CD14-positive monocyte (primary cell): ENCODE results near the gene RTN1. TPM values are rescaled to one million over a fixed set of nuclear protein-coding genes. Genes with fewer than 3 reads are reported as not detected.

Source experiments
- DNase-seq, 3 donors: peaks; one replicate each; pipeline ENCODE4 v3.0.0-alpha.2; 2011 to 2022
- H2AFZ ChIP-seq: 2 replicates; pipeline ENCODE4 v1.6.0; 2012; ENCODE audit warnings: mild to moderate bottlenecking, low read depth, low read length, inconsistent platforms; ENCODE audit not compliant: insufficient read depth, poor library complexity, severe bottlenecking
- H3K27ac ChIP-seq, 2 donors: 1 replicate in 1 of 2; 2 replicates in 1 of 2; pipeline ENCODE4 v1.5.1; 2012 to 2013; ENCODE audit warnings: low read length in 2 of 2, control low read depth in 1 of 2, inconsistent platforms in 1 of 2, low read depth in 1 of 2, mild to moderate bottlenecking in 1 of 2
- H3K27me3 ChIP-seq, 2 donors: one replicate each; pipeline versions ENCODE4 v1.6.0 to v1.6.1; 2011 to 2013; ENCODE audit warnings: low read length in 2 of 2; ENCODE audit not compliant: control insufficient read depth in 2 of 2, insufficient read depth in 2 of 2
- H3K36me3 ChIP-seq, 2 donors: replicated peaks in 1 of 2; 1 replicate in 1 of 2; 2 replicates in 1 of 2; pipeline versions ENCODE4 v1.5.1 to v1.6.1; 2012 to 2013; ENCODE audit warnings: low read length in 2 of 2, control low read depth in 1 of 2, inconsistent platforms in 1 of 2, mild to moderate bottlenecking in 1 of 2; ENCODE audit not compliant: insufficient read depth in 2 of 2, control insufficient read depth in 1 of 2
- H3K4me1 ChIP-seq, 2 donors: 1 replicate in 1 of 2; 2 replicates in 1 of 2; pipeline versions ENCODE4 v1.5.1 to v1.6.1; 2012 to 2013; ENCODE audit warnings: low read length in 2 of 2, control low read depth in 1 of 2, inconsistent platforms in 1 of 2, mild to moderate bottlenecking in 1 of 2, moderate library complexity in 1 of 2; ENCODE audit not compliant: insufficient read depth in 2 of 2, control insufficient read depth in 1 of 2
- H3K4me2 ChIP-seq: replicated peaks from 2 replicates; pipeline ENCODE3; 2012; ENCODE audit warnings: low read length, moderate library complexity, mild to moderate bottlenecking; ENCODE audit not compliant: poor library complexity, severe bottlenecking; ENCODE audit errors: extremely low read depth
- H3K4me3 ChIP-seq, 3 experiments: fragments of 200-600 bp in 1 of 3; sonication (generic) in 1 of 3; replicated peaks in 1 of 3; 1 replicate in 2 of 3; 2 replicates in 1 of 3; pipeline ENCODE4 v1.5.1; 2011 to 2013; ENCODE audit warnings: low read length in 3 of 3, mild to moderate bottlenecking in 3 of 3, control low read depth in 2 of 3, low read depth in 2 of 3, inconsistent platforms in 1 of 3, moderate library complexity in 1 of 3
- H3K79me2 ChIP-seq: 2 replicates; pipeline ENCODE4 v1.6.0; 2012; ENCODE audit warnings: mild to moderate bottlenecking, control low read depth, inconsistent platforms, low read length, moderate library complexity; ENCODE audit not compliant: insufficient read depth
- H3K9ac ChIP-seq: 2 replicates; pipeline ENCODE4 v1.6.0; 2017; ENCODE audit warnings: low read length, mild to moderate bottlenecking; ENCODE audit not compliant: insufficient read depth, poor library complexity, severe bottlenecking
- H3K9me3 ChIP-seq, 2 donors: replicated peaks in 1 of 2; 1 replicate in 1 of 2; 2 replicates in 1 of 2; pipeline versions ENCODE4 v1.5.1 to v1.6.1; 2012 to 2013; ENCODE audit warnings: low read length in 2 of 2, control low read depth in 1 of 2; ENCODE audit not compliant: control insufficient read depth in 1 of 2, insufficient read depth in 1 of 2
- H4K20me1 ChIP-seq: 2 replicates; pipeline ENCODE4 v1.6.0; 2012; ENCODE audit warnings: mild to moderate bottlenecking, low read length, control low read depth, moderate library complexity; ENCODE audit not compliant: insufficient read depth
- H3K27ac Mint-ChIP-seq, 7 donors: one replicate each; pipeline ENCODE4 v1.8.0; 2020; ENCODE audit warnings: mild to moderate bottlenecking in 7 of 7, mixed read lengths in 7 of 7, moderate library complexity in 6 of 7, inconsistent platforms in 2 of 7
- H3K27me3 Mint-ChIP-seq, 3 donors: one replicate each; pipeline ENCODE4 v1.8.0; 2021 to 2022; ENCODE audit warnings: low read depth in 3 of 3, mild to moderate bottlenecking in 3 of 3, mixed read lengths in 3 of 3, moderate library complexity in 3 of 3, inconsistent platforms in 1 of 3
- H3K36me3 Mint-ChIP-seq, 2 donors: one replicate each; pipeline ENCODE4 v1.8.0; 2020; ENCODE audit warnings: mixed read lengths in 2 of 2, inconsistent platforms in 1 of 2, mild to moderate bottlenecking in 1 of 2
- H3K4me1 Mint-ChIP-seq: one replicate; pipeline ENCODE4 v1.8.0; 2020; ENCODE audit warnings: mild to moderate bottlenecking, mixed read lengths
- H3K4me3 Mint-ChIP-seq, 2 donors: one replicate each; pipeline ENCODE4 v1.8.0; 2020; ENCODE audit warnings: mild to moderate bottlenecking in 2 of 2, mixed read lengths in 2 of 2, moderate library complexity in 1 of 2
- H3K9me3 Mint-ChIP-seq, 7 donors: one replicate each; pipeline ENCODE4 v1.8.0; 2020 to 2022; ENCODE audit warnings: mixed read lengths in 7 of 7, mild to moderate bottlenecking in 6 of 7, moderate library complexity in 6 of 7, inconsistent platforms in 2 of 7
- CTCF ChIP-seq: fragments of 200-600 bp; IDR thresholded peaks from one replicate; pipeline ENCODE4 v1.8.0; 2022; ENCODE audit warnings: antibody characterized with exemption, mild to moderate bottlenecking
- WGBS: methylation state at CpG from one replicate; pipeline ENCODE4 v1.1.5; 2013; ENCODE audit warnings: missing lambda C conversion rate; ENCODE audit not compliant: insufficient coverage; 5-methylcytosine and 5-hydroxymethylcytosine counted together
- intact Hi-C, 2 donors: fragments of 100-400 bp; cut with micrococcal nuclease; formaldehyde crosslinking; loops; one replicate each; pipeline versions ENCODE4 v1.15.0 to v1.15.1; 2023
- polyA plus RNA-seq, 3 donors: library from polyadenylated mRNA; depleted of rRNA in 1 of 3; unstranded in 2 of 3; stranded (reverse) in 1 of 3; fragments of 300-500 nt in 2 of 3; fragments of >200 nt in 1 of 3; fragmentation: Illumina TruSeq in 2 of 3; gene quantifications; 1 replicate in 2 of 3; 2 replicates in 1 of 3; pipeline ENCODE4 v1.2.3, GENCODE V29; 2012 to 2021

Gene RTN1
- polyA plus RNA-seq, 3 donors, result 40.2 to 75.1 (median 55.0) TPM

DNA sequence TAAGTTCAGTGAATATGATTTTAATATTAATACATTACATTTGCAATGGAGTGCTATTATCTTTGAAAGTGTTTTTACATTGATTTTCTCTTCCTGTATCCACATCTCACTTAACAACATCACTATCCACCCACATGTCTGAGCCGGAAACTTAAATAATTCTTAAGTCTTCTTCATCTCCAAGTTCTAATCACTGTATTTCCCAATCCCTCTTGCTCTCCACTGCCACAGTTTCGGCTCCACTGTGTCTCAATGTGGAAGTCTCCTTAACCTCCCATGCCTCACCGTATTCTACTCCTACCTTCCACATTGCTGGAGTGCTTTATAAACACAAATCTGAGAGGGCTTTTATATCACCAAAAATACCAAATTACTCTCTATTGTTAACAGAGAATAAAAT lies 25.3 kb downstream of the RTN1 start:
- intact Hi-C loops, result no loop called here

DNA sequence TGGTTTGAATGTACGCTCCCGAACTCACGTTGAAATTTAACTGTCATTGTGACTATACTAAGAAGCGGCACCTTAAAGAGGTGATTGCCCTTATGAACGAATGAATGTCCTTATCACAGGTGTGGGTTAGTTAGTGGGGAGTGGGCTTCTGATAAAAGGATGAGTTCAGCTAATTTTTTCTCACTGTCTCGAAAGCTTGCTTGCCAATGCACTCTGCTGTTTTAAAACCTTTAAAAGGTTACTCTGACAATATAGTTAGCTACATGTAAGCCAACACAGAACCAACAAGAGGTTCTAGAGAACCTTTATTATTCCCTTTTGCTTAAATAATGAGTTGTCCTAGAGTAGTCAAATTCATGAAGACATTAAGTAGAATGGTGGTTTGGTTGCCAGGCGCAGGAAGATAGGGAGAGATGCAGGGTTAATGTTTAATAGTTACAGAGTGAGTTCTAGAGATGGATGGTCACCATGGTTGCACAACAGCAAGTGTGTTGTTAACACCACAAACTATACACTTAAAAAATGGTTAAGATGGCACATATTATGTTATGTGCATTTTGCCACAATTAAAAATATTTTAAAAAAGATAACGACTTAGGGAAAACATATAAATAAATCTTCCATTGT lies 26.3 kb downstream of the RTN1 start:
- Histone ChIP-seq H3K4me3 (no peak overlapping the region), H3K9ac (no peak overlapping the region), H3K36me3 (no peaks in the 10 kb centered on the region), H3K27ac (no peak overlapping the region), H3K27me3 (no peaks in the 10 kb centered on the region), H4K20me1 (peaks cover 18% of the 10 kb centered on the region), H3K4me1 (peaks cover 32 to 33% of the 10 kb centered on the region in 2 donors), H2AFZ (no peak overlapping the region), H3K79me2 (peaks cover 5% of the 10 kb centered on the region), H3K4me2 (no peak overlapping the region), H3K9me3 (no peaks in the 10 kb centered on the region)
- 100% methylated on average over 3 of the region's 8 CpGs for WGBS
- Mint-ChIP-seq H3K4me3 (no peak overlapping the region), H3K27me3 (peaks cover 0 to 3% (median 1%) of the 10 kb centered on the region in 3 donors), H3K36me3 (peaks cover 0 to 15% of the 10 kb centered on the region in 2 donors), H3K9me3 (peaks cover 0 to under 1% (median 0%) of the 10 kb centered on the region in 7 donors), H3K27ac (no peak overlapping the region), H3K4me1 (peaks cover 34% of the 10 kb centered on the region)
- TF ChIP-seq CTCF, result no peak
- intact Hi-C loops, result no loop called here
- no peak for DNase-seq

More for the DNA sequence above, 25.3 kb downstream of the RTN1 start:
- H3K9ac ChIP-seq, result no peak overlapping the region
- H3K79me2 ChIP-seq, result peaks cover 5% of the 10 kb centered on the region
- H3K9me3 ChIP-seq, result no peaks in the 10 kb centered on the region
- peaks cover 0 to 15% of the 10 kb centered on the region in 2 donors for H3K36me3 Mint-ChIP-seq
- 100% methylated on average over 1 of the region's 3 CpGs for WGBS
- peaks cover 43% of the 10 kb centered on the region for H3K4me1 Mint-ChIP-seq
- H4K20me1 ChIP-seq, result peaks cover 9% of the 10 kb centered on the region
- peaks cover 40 to 42% of the 10 kb centered on the region in 2 donors for H3K4me1 ChIP-seq
- peaks cover 0 to 3% (median 0%) of the 10 kb centered on the region in 3 donors for H3K27me3 Mint-ChIP-seq
- no peak for TF ChIP-seq CTCF
- H3K9me3 Mint-ChIP-seq, result peaks cover 0 to 2% (median 0%) of the 10 kb centered on the region in 7 donors
- no peaks in the 10 kb centered on the region for H3K27me3 ChIP-seq
- no peak overlapping the region for H2AFZ ChIP-seq
- no peaks in the 10 kb centered on the region for H3K36me3 ChIP-seq
- no peak for DNase-seq
- no peak overlapping the region for H3K4me2 ChIP-seq
- no peak overlapping the region for H3K4me3 ChIP-seq
- H3K27ac ChIP-seq, result no peak overlapping the region
- no peak overlapping the region for H3K4me3 Mint-ChIP-seq
- H3K27ac Mint-ChIP-seq, result no peak overlapping the region
